HG02642 (cell line): ENCODE measurements around the gene COPG2.
"Not testable (repeated sequence)": the region's sequence is repeated elsewhere in the genome, so short reads cannot be mapped to it uniquely, and the experiment has no call there.

Source experiments
- ATAC-seq: cut with Tn5 transposase; IDR thresholded peaks from one replicate; pipeline ENCODE4 v1.9.1; 2021; ENCODE audit warnings: mild to moderate bottlenecking; ENCODE audit not compliant: unreplicated experiment, poor library complexity

The COPG2 gene

DNA sequence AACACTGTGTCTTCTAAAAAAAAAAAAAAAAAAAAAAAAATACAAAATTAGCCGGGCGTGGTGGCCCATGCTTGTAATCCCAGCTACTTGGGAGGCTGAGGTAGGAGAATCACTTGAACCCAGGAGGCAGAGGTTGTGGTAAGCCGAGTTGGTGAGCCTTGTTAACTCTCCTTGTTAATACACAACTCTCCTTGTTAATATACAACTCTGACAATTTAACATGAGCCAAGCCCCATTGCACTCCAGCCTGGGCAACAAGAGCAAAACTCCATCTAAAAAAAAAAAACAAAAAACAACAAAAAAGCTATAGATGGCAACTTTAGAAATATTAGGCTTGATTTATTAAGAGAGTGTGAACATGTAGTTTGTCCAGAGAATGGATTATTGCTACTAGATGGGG, 156.5 kb downstream of the COPG2 start:
- not testable (repeated sequence) for ATAC-seq

DNA sequence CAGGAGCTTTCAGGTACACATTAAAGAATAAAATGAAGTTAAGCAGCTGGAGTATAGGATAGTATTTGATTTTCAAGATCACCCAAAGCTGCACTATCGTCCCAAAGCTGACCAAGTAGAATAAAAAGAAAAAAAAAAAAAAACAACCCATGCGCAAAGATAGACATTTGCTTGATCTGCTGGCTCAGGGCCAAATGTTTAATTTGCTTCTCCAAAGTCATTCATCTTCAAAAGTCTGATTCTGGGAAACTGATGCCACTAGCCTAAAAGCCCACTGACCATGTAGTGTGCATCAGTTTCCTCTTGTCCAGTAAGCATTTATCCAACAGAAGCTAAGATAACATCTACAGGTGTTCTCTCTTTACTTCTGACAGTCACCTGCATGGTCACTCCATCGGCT, 162.2 kb downstream of the COPG2 start:
- no peak for ATAC-seq

DNA sequence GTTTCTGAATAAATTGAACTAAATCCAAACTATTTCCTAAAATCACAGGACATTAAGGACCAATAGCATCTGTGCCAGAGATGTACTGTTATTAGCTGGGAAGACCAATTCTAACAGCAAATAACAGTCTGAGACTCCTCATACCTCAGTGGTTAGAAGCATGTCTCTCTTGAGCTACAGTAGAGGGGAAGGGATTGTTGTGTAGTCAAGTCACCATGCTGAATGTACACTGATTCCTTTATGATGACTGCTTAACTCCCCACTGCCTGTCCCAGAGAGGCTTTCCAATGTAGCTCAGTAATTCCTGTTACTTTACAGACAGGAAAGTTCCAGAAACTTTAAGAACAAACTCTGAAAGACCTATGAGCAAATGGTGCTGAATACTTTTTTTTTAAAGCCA, 162.8 kb downstream of the COPG2 start:
- ATAC-seq = no peak

DNA sequence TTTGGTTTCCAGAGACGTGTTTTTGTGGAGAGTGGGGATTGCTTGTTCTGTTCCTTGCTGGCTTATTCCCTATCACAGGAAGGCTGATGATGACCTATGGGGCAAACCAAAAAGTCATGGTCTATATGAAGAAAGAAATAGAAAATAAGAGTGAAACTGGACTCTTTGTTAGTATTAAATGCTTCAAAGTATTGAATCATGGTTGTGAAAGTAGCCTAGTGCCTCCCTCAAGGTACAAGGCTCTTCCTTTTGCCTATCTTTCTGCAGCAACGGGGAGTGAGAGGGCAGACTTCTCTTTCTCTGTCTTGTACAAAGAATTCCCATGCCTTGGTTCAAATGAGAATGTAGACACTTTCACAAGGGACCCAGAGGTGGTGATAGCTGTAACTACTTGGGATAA, 167.6 kb downstream of the COPG2 start:
- ATAC-seq = no peak

DNA sequence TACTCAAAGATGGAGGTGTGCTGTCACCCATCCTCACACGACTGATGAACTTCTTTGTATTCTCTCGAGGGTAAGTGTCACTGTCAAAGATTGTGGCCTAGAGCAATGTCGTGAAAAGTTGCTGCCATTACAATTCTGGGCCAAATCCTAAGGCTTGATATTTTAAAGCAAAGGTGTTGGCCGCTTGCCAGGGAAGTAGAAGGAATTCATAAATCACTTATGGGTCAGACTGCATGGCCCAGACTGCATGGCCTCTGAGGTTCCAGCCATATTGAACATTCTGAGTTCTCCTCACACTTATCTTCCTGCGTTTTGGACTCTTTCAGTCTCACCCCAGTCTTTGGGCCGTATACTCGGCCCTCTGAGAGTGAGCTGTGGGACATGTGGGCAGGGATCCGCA, 168.1 kb downstream of the COPG2 start:
- ATAC-seq = no peak

DNA sequence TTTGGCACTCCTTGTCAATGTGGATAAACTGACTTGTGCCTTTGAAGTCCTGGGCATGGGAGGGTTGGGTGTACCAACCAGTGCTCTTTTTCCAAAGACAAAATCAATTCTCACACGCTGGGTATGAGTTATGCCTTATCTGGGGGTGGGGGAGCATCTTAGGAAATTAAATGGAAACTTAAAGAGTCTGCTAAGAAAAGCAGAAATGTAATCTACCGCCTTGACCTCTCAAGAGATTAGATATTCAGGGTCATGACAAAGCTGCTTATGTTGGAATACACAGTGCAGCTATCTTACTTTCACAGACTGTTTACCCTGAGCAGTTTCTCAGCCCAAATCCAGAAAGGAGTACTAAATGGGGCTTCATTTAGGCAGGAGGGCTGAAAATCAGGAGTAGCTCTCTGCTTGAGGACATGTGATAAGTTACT, 174.1 kb downstream of the COPG2 start:
- no peak for ATAC-seq

DNA sequence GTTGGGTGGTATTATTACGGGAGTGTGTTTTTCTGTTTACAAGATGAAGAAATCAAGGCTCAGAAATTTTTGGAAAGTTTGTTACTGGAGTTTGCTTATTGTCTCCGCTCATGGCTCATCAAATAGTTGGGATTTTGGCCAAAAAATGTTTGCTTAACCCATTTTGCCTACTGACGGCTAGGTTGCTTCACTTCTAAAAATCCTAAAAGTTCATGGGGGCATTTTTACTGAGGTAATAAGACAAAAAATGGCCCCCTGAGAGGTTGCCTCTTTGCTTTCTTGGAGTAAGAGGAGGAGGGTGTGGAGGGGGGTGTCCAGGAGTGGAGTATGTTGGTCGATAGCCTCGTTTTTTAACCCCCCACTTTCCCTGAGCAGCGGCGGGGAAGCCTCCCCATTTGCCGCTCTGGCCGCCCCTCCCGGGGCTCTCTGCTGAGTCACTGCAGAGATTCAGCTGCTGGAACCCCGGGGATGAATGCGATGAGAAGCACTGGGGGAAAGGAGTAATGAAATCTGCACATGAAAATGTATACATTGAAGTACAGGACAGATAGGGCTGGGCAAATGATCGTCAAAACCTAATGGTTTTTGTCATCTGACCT, 175.2 kb downstream of the COPG2 start:
- no peak for ATAC-seq

DNA sequence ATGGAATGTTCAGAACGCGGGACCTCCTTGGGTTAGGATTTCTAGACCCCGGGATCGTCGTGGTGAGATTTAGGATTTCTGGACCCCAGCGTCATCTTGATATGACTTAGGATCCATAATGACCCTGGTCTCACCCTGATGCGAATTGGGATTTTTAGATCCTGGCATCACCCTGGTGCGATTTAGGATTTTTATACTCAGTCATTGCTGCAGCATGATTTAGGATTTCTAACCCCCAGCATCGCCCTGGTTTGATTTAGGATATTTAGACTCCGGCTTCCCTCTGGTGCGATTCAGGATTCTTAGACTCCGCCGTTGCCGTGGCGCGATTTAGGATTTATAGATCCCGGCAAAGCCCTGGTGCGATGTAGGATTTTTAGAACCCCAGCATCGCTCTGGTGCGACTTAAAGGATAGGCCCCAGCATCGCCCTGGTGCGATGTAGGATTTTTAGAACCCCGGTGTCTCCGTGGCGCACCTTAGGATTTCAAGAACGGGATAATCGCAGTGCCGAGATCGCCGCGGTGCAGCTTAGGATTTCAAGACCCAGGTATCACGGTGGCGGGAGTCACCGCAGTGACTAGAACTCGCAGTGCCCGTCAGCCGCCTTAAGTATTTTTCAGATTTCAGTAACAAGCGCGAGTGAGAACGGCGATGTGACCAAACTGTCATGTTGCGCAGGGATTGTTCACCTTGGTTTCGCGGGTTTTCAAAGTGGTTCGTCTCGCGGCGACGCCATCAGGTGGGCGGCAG, 175.8 kb downstream of the COPG2 start:
- no peak for ATAC-seq

DNA sequence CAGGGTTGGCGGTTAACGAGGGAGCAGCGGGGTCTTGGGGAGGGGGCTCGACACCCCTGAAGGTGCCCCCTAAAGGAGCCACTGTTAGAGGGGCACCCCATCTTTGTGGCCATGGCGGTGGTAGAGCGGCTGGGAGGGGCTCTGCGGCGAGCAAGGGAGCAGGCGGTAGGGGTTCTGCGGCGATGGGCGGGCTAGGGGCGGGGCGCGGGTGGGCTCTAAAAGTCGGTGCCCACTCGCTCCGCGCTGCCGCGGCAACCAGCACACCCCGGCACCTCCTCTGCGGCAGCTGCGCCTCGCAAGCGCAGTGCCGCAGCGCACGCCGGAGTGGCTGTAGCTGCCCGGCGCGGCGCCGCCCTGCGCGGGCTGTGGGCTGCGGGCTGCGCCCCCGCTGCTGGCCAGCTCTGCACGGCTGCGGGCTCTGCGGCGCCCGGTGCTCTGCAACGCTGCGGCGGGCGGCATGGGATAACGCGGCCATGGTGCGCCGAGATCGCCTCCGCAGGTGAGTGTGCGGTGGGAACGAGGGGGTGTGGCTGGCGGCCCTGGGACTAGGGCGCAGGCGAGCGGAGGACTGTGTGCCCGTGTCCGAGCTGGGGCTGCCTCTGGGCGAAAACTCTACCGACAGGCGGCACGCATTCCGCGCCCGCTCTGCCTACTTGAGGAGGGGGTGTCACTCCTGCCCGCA, 176.6 kb downstream of the COPG2 start, which contains the start of gene MEST:
Gene MEST (plus strand): TSS at position 245 of the 682 bp plus-strand sequence. CDS start 229 bp downstream, at position 474.
- no peak for ATAC-seq

DNA sequence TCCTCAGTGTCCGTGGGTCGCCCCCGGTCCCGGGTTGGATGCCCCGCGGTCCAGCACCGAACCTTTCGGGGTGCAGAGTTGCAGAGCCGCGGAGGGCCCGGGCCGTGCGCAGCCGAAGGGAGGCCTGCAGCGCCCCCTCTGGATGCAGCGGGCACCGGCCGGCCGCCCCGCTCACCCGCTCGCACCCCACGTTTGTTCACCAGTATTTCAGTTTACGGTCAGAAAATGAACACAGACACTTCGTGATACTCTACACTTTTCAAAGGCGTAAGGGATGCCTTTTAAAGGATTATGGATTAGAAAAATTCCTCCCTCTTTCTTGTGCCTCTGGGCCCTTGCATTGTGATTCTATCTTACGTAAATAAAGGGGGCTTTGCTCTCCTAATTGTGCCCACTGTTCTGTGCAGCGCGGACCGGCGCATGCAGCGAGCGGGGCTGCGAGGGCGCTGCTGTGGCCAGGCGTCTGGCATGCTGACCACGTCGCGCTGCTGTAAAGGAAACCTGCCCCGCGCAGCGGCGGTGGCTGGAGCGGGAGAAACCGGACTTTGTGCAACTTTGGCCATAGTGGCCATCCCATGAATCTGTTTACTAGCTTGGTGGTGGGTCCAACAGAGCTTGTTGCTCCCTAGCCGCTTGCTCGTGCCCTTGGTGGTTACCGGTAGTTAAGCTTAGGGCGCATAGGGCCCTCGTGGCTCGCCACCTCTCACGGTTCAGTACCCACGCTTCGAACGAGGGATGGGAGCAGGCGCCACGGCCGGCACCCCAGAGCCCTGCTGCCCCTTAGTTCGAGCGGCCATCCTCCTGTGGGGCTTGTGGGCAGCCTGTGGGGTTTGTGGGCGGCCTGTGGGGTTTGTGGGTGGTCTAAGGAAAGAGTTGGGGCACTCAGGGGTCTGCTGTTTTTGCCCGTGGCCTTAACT, 177.4 kb downstream of the COPG2 start:
- no peak for ATAC-seq

DNA sequence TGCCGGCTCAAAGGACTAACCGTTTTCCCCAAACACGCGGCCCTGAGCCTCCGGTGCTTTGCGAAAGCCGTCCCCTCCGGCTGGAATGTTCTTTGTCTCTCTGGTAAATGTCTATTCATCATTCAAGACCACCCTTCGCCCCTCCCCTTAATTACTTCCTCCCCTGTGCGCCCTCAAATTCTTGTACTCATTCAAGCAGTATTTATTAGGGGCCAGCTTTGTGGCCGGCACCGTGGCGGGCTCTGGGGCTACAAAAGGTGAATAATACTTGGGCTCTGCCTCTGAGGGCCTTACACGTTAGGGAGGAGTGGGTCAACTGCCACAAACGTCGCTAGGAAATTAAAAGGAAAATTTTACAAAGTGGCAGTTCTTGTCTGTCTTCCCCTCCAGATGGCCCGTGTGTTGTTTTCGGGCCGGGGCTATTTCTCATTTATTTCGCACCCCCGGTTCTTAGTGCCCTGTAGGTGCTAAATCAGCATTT, 178.2 kb downstream of the COPG2 start:
- no peak for ATAC-seq

DNA sequence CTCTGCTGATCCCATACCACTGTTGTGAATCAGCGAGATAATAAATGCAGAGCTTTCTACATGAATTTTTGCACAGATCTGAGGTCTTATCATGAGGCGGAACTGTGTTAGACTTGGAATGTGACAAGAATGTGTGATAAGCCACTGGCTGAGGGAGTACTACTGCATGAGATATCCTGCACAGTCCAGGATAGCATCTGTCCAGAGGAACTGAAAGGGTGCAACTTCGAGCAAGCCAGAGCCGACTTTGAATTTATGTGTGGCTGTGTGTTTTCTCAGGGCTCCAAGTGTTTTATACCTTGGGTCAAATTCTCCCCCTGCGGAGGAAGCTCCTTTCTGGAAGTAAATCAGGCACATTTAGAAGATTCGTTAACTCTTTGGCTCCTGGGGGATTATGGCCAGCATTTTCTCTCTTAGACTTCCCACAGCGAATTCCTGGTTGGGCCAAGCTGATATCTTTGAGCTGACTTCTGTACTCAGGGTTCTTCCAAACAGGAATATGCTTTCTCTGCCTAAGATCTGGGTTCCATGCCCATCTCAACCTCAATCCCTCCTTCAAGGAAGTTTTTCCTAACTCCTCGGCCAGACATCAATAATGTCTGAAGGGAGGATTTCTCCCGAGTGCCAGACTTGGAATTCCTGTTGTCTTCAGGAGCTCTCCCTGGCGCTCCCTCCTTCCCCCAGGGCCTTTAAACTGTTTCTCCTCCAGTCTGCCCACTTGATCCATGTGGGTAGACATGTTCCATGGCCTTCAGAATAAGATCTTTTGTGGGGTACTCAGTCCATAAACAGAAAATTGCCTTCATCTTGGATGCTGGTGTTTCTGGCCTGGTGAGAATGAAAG, 179.2 kb downstream of the COPG2 start:
- ATAC-seq = no peak

DNA sequence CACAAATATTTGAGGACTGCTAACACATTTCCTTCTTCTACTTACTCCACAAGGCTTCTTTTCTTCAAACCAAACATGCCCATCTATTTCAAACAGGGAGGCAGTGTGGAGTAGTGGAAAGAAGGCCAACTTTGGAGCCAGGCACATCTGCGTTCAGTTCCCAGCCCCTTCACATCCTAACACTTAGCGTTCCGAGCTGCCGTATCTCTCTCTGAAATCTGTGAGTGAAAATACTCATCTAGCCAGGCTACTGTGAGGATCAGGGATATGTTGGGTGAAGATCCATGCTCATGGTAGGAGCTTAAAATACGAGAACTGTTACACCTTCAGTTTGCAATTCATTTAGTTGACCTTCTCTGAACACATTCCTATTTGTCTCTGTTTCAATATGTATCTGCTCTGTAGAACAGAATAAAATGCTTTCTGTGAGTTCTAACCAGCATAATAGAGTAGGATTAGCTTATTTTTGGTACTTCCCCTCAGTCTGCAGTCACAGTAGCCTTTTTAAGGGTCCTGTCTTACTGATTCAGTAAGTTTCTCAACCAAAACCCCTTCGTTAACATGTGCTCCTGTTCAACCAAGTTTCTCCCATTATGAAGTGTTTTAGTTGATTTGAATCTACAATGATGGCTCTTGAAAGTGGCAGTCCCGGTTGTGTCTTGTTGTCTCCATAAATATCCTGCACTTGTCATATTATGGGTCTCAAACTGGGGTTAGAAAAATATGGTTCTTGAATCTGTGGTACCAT, 180.0 kb downstream of the COPG2 start:
- no peak for ATAC-seq

DNA sequence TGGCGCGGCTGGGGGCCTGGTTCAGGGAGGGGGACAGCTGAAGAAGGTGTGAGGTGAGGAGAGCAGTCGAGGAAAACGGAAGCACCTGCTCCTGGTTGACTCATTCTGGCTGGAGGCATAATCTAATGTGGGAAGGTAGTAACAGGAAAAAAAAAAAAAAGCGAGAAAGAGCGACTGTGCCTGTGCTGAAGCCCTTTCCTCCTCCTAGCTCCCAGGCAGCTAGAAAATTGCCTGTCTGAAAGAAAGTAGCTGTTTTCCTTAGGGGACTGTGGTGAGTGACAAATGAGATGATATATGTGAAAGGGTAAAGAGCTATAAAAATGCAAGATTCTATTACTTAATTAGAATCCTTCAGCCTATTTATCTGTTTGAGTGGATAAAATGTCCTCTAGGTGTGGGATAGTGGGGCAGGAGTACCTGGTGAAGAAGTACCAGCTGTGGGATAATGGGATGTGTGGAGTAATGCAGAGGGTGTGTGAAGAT, 181.6 kb downstream of the COPG2 start:
- no peak for ATAC-seq

DNA sequence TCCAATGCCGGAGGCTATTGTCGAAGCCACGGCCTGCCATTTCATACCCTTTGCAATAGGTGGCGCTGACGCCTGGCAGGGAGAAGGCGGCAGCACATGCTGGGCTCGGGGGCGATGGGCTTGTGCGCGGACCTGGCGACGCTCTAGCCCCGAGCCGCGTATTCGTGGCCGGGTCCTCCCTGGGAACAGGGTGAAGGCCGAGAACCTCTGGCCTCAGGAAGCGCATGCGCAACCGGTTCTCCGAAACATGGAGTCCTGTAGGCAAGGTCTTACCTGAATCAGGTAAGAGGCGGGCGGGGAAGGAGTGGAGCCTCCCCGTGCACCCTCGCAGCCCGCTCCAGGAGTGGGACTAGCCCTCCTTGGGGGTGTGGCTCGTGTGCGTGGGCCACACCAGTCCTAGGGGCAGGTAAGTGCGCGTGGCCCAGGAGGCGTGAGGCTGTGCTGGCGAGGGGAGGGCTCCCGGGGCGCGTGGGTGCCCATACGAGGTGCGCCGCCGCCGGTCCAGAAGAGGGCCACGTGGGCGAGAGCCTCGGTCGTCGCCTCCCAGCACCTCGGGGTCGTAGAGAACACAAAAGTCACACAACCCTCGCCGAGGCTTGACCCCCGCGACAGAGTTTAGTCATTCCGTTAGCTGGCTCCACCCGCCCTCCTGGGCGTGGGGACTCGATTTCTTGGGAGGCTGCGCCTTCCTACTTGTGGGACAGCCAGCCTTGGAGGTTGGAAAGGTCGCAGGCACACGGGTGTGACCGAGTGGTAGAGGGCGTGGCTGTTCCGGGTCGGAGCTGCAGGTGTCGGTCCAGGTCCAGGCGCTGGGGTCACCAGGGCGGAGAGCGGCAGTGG, 182.2 kb downstream of the COPG2 start:
- ATAC-seq = peak; percentile 54

DNA sequence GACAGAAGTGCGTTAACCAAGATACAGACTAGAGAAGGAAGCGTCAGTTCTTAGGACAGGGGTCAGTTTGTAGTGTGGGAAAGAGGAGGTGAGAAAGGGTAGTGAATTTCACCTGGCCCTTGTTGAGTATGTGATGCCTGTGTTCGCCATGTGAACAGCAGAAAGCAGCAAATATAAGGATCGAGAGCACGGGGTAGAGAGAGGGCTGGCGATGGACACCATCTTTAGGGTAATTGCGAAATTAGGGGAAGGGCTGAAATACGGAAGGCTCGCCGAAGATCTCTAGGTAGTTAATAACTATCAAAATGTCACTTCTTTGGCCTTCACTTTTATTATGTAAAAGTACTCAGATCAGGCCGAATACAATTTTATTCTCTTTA, 182.8 kb downstream of the COPG2 start:
- ATAC-seq = no peak

DNA sequence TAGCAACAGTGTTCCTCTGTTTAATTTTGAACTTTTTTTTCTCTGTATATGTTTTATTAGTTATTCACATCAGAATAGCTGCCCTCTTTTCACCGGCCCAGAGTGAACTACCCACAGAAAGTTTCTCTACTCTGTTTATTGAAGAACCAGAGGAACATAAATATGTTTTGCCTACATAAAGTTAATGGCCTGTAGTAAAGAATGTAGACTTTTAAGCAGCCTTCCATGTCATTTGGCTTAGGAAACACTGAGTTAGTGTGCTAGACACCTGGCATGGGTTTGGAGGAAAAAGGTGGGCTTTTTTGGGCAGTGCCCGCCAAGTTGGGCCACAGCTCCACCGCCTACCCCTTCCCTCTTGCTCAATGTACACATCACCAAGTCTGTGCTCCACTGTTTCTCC, 185.5 kb downstream of the COPG2 start:
- ATAC-seq = no peak

DNA sequence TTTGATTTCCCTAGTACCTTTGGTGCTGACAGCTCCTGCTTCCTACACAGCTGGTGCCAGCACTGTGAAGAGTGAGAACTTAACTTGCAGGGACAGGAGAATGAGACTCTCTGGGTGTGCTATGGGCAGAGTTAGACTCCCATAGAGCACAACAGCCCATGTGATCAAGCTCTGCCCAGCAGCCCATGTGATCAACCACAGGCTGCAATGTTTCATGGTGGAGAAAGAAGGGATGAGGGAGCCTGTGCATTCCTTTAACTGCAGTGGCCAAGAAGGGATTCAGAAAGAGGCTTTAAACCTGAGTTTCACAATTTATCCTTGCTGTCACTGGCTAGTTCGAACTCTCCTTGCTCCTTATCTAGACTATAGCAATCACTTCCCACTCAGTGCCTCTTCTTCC, 186.7 kb downstream of the COPG2 start:
- ATAC-seq = no peak
